AG09309 (cell line): ENCODE measurements around the gene SKA2.

Experiments used
- DNase-seq: peaks from one replicate; pipeline ENCODE4 v3.0.0-alpha.2; 2010; ENCODE audit warnings: low read depth
- H3K4me3 ChIP-seq: 2 replicates; pipeline ENCODE4 v1.5.1; 2011; ENCODE audit warnings: mild to moderate bottlenecking, low read depth, low read length, moderate library complexity; ENCODE audit not compliant: control insufficient read depth
- CTCF ChIP-seq: IDR thresholded peaks from 2 replicates; pipeline ENCODE4 v1.5.1; 2011; ENCODE audit warnings: mild to moderate bottlenecking, low read depth, low read length, inconsistent platforms; ENCODE audit not compliant: insufficient read depth, control insufficient read depth; ENCODE audit errors: missing control alignments

Gene SKA2

GRCh38 chr17:59067756-59068155 is 87.2 kb downstream of the SKA2 start:
- TF ChIP-seq CTCF, result no peak
- DNase-seq, result no peak
- H3K4me3 ChIP-seq, result no peak overlapping the region

GRCh38 chr17:59067340-59067739 is 87.6 kb downstream of the SKA2 start:
- DNase-seq, result no peak
- no peak overlapping the region for H3K4me3 ChIP-seq
- TF ChIP-seq CTCF, result no peak

GRCh38 chr17:59062509-59062908 is 92.5 kb downstream of the SKA2 start:
- TF ChIP-seq CTCF, result no peak
- no peak for DNase-seq
- H3K4me3 ChIP-seq, result no peak overlapping the region
